Suppressor macrophage treated with lipopolysaccharide for 4 hours (primary cell): Measurements from ENCODE around the gene BTRC.
"Not testable (repeated sequence)": the region's sequence is repeated elsewhere in the genome, so short reads cannot be mapped to it uniquely, and the experiment has no call there.

ENCODE experiments used
- DNase-seq: peaks from one replicate; pipeline ENCODE4 v3.0.0-alpha.2; 2020

The BTRC gene

GRCh38 chr10:101353692-101354327 is at the start of gene BTRC:
TSS of gene BTRC (plus strand) at chr10:101354165. CDS start at chr10:101354181, 16 bp downstream.
- peak; percentile 99 for DNase-seq

DNA sequence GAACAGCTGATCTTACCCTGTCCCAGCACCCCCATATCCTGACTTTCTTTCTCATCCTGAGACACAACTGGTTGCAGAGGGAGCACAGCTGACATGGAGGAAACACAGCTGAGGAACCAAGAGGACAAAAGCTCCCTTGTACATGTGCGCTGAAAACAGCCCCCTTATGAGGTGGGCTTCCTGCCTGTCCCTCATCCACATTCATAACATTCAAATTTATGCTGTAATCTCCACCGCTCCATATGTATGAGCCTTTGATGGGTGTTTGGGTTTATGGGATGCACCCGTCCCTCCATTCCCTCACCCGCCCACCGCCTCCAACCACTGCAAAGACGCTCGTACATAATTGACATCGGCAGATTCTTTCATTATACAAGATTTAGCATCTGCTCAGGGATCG is 49.6 kb upstream of the BTRC start:
- DNase-seq: no peak

DNA sequence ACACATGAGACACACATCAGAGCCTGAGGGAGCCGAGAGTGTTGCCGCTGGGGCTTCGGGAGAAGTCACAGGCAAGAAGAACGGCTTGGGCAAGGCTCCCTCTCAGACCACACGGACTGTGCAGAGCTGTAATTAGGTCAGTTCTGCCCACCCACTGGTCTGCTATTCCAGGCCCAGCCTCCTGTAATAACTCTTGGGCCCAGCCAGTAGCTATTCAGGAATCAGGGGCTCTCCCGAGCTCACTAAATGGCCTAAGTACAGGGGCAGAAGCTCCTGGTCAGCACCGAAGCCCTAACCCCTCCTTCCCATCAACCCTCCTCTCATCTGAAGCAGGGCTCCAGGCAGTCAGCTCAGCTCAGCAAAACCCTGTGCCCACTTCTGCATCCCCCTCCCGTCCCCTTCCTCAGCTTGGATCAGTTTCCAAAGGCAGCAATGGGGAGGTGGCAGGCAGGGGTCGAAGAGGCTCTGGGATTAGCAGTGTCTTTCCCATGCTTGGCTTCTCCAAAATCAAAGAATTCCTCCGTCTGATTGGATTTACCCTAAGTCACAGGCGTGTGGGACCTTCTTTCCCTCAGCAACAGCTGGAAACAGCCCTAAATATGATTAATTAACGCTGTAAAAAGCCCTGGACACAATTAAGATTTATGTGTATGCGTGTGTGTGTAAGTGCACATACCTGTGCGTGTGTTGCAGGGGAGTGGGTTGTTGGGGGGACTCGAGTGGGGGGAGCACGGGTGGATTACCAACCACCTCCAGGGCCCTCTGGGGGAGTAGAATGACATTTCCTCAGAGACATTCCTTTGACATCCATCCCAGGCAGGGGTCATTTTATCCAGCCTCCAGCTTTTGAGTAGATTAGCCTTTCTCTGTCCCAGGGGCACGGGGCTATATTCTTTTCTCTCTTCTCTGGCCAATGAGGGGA is 48.4 kb upstream of the BTRC start:
- DNase-seq: no peak

DNA sequence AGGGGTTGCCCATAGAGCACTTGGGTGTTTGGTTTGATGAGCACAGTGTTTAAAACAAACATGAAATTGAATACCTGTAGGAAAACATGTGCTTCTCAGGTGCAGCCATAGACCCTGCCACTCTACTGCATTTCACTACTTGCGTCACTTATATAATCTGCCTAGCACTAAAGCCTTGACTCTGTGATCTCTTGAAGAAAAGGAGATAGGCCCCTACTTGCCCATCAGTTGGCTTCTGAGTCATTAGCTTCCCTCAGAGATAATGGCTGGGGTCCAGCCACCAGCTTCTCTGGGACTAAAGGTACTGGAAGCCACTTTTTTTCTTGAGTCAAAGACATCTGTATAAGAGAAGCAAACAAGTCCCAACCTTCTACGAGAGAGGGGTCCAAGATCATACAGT is 45.9 kb upstream of the BTRC start:
- no peak for DNase-seq

- DNase-seq: no peak
Measured at GRCh38 chr10:101310529-101311184, 43.3 kb upstream of the BTRC start.

- no peak for DNase-seq
Measured at GRCh38 chr10:101311185-101312066, 42.5 kb upstream of the BTRC start.

GRCh38 chr10:101319241-101319915 is 34.6 kb upstream of the BTRC start:
- DNase-seq: peak; percentile 31

DNA sequence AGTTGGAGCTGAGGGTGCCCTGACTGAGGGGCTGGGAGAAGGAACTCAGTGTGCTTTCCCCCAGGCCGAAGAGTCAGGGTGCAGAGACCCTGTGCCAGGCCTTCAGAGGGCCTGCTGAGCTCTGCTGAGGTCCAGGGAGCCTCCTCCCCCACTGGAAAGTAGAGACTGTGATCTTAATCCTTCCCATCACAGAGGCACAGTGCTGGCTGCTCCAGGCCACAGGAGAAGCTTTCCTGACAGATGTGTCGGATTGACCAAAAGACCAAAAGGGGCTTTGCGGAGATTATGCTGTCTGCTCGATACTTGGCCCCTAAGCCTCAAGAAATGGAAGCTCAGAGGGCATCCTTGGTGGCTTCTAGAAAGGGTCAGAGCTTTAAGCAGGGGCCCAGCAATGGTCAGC is 32.9 kb upstream of the BTRC start:
- DNase-seq: no peak

GRCh38 chr10:101322266-101323108 is 31.5 kb upstream of the BTRC start:
- DNase-seq: no peak

DNA sequence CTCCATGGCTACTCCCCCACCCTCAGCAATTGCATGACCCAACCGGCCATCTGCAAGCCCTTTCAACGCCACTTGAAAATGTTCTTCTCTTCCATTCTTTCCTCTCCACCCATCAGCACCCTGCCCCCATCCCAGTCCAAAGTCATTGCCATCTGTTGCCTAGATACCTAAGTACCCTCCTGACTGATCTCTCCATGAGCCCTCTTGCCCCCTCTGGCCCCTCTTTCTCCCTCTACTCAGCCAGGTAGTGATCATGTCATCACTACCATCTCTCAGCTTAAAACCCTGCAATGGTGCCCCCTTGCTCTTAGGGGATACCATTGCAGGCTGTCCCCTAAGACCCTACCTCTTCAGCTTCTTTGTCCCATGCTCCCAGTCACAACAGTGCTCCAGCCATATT is 30.5 kb upstream of the BTRC start:
- DNase-seq: no peak

DNA sequence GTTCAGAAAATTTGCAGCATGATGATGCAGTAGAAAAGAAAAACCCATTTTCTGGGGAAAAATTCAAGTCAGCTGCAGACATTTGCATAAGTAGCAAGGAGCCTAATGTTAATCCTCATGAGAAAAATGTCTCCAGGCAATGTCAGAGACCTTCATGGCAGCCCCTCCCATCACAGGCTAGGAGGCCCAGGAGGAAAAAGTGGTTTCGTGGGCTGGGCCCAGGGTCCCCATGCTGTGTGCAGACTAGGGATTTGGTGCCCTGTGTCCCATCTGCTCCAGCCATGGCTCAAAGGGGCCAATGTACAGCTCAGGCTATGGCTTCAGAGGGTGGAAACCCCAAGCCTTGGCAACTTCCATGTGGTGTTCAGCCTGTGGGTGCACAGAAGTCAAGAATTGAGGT is 26.5 kb upstream of the BTRC start:
- not testable (repeated sequence) for DNase-seq

DNA sequence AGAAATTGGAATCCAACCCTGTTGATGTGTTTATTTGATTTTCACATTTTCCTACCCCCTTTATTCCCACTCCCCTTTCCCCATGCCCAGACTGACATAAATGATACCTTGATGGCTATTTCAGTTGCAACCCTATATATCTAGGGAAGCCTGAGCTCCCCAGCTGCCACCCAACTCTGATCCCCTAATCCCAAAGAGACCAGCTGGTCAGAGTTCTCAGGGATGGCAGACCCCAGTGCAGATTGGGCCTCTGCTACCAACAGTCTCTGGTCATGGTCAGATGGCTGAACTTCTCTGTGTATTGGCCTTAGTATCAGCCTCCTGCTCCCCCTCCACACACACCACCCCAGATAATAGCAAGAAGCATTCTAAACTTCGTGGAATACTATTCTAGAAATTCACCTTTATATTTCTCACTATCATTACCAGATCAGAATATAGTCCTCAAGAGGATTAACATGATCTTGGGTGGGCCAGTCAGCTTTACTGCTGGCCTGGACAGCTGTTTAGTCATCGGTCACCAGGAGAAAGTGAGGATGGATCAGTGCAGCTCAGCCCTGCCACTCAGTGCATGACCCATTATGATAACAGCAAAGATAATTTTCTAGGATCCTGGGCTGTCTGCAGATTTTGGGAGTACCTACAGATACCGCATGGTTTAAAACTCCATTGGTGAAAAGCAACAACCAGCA is 24.5 kb upstream of the BTRC start:
- DNase-seq: no peak

DNA sequence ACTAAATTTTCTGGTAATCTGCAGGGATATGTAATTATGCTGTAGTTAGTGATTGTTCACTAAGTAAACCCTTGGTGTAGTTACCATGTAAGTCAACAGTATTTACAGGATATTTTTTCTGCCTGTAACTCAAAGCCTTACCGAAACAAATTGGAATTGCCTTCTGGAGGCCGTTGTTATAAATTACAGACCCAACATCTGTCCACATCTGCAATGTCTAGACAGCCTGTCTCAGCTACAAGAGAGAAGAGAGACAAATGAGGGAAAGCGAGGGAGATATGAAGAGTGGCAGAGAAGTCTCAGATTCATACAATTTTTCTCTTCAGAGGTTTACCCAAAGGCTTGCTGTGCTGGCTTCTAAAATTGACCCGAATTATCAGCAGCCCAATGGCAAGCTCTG is 23.7 kb upstream of the BTRC start:
- no peak for DNase-seq

GRCh38 chr10:101330631-101331225 is 23.2 kb upstream of the BTRC start:
- no peak for DNase-seq

DNA sequence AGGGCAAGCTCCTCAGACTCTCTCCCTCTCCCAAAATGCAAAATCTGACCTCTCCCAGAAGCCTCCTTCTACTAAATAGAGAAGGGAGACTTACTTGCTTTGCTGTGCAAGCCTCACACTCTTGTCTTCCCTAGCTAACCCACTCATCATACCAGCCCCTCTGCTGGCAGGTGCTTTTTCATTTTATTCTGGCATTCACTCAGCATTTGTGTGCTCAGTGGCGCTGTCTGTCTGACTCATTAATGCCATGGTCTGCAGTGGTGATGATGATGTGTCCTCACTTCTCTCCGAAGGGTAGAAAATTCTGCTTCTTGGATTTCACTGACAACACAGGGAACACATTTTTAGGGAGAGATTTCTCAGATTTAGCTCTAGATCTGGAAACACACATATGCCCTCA is 22.0 kb upstream of the BTRC start:
- DNase-seq: no peak

GRCh38 chr10:101334259-101334658 is 19.7 kb upstream of the BTRC start:
- DNase-seq: not testable (repeated sequence)

GRCh38 chr10:101336382-101336781 is 17.6 kb upstream of the BTRC start:
- no peak for DNase-seq

GRCh38 chr10:101337836-101338235 is 16.1 kb upstream of the BTRC start:
- DNase-seq: no peak

GRCh38 chr10:101341438-101341837 is 12.5 kb upstream of the BTRC start:
- no peak for DNase-seq

DNA sequence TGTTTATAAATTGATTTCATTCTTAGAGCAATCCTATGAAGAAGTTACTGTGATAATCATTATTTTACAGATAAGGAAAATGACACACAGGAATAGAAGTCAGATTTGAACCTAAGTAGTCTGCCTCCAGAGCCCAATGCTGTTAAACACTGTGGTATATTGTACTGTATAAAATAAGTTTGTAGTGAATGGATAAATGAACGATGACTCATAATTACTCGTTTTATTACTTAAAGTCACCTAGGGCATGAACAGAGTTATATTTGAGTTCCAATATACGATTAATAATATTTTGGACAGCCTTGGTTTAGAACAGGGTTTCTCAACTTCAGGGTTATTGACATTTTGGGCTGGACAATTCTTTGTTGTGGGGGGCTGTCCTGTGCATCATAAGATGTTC is 7.8 kb upstream of the BTRC start:
- DNase-seq: no peak
